GM12873 (cell line): Measurements from ENCODE around the gene IL5RA.

ENCODE experiments used
- TF ChIP-seq, protein P1 (sequence below): IDR thresholded peaks from 2 replicates; pipeline ENCODE4 v1.5.1; 2012; ENCODE audit warnings: low read depth, mild to moderate bottlenecking, moderate library complexity, low read length, control low read depth; ENCODE audit not compliant: insufficient read depth; ENCODE audit errors: missing control alignments

The IL5RA gene

DNA sequence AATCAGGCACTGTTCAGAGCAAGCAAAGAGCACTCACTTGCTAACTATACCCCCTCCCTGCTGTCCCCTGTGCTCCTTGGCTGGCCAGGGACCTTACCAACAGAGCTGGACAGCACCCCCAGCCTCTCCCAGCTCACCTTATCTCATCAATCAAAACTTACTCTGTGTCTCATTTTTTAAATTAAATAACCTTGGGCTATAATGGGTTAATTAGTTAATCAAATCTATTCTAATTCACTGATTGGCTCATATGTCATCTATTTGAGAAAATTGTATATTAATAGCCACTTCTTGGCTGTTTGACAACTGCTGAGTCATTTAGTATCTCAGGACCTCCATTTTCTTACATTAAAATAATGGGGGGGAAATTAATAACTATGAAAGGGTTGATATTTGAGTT is 22.9 kb downstream of the IL5RA start:
- TF ChIP-seq, protein P1, sequence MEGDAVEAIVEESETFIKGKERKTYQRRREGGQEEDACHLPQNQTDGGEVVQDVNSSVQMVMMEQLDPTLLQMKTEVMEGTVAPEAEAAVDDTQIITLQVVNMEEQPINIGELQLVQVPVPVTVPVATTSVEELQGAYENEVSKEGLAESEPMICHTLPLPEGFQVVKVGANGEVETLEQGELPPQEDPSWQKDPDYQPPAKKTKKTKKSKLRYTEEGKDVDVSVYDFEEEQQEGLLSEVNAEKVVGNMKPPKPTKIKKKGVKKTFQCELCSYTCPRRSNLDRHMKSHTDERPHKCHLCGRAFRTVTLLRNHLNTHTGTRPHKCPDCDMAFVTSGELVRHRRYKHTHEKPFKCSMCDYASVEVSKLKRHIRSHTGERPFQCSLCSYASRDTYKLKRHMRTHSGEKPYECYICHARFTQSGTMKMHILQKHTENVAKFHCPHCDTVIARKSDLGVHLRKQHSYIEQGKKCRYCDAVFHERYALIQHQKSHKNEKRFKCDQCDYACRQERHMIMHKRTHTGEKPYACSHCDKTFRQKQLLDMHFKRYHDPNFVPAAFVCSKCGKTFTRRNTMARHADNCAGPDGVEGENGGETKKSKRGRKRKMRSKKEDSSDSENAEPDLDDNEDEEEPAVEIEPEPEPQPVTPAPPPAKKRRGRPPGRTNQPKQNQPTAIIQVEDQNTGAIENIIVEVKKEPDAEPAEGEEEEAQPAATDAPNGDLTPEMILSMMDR = no peak

GRCh38 chr3:3086239-3086638 is 23.9 kb downstream of the IL5RA start:
- TF ChIP-seq, protein P1 = no peak

- TF ChIP-seq, protein P1 = no peak
Measured at GRCh38 chr3:3085782-3086181, 24.4 kb downstream of the IL5RA start.

DNA sequence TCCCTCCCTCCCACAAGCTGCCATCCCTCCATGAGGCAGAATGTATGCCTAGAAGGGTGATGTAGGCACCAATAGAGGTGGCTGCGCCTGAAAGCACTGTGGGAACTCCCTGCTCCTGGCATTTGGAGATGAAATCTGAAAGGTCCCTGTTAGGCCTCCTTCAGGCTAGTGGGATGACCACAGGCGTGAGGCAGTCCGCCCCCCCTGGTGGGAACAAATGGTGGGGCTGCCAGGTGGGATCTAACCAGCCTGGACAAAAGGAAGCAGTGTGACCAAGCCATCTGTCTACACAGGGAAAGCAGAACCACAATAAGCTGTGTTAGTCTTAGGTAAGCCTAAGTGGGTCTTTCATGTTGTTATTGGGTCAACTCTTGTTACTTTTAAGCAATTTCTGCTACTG is 25.3 kb downstream of the IL5RA start:
- TF ChIP-seq, protein P1 = peak; percentile 46

DNA sequence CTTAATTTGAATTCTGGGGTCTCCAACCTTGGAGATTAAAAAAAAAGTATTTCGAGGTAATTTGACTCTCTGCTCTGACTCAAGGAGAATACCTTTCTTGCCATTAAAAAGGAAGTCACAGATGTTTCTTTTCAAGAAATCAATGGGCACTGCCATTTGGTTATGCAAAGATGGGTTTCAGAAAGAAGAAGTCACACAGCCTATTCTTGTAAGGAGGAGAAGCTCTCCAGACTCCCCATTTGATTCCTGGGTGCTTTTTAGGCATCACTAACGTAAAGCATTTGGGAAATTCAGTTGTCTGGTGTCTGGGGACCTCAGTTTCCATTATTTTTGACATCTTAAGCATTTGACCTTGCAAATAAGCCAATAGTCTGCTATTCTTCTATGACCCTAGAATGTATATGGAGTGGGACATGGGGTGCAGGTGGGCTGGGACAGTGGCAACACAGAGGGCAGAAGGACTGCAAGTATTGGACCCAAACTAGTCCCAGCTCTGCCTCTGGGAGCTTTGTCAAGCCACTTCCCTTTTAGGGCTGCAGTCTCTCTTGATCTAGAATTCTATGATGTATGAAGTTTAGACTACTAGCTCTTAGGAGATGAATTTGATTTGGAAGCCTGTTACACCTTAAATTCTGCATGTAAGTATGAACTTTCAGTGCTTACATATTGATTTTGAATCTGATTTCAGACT is 27.8 kb downstream of the IL5RA start:
- TF ChIP-seq, protein P1 = no peak

- TF ChIP-seq, protein P1 = no peak
Measured at GRCh38 chr3:3081381-3082233, 28.6 kb downstream of the IL5RA start.

GRCh38 chr3:3080309-3080708 is 29.9 kb downstream of the IL5RA start:
- TF ChIP-seq, protein P1 = no peak
